HG03064 (cell line): ENCODE results near the gene CBX7.

Experiments
- ATAC-seq: cut with Tn5 transposase; IDR thresholded peaks from one replicate; pipeline ENCODE4 v1.9.1; 2021; ENCODE audit warnings: low read depth; ENCODE audit not compliant: unreplicated experiment

Gene CBX7

GRCh38 chr22:39148026-39148726, 4.3 kb downstream of the CBX7 start:
- ATAC-seq = no peak

- no peak for ATAC-seq
Observed at GRCh38 chr22:39147335-39148025, 5.0 kb downstream of the CBX7 start.

- ATAC-seq = no peak
Observed at GRCh38 chr22:39146256-39147101, 6.0 kb downstream of the CBX7 start.

GRCh38 chr22:39144101-39144767, 8.2 kb downstream of the CBX7 start:
- ATAC-seq = no peak

- no peak for ATAC-seq
Observed at GRCh38 chr22:39142088-39142680, 10.3 kb downstream of the CBX7 start.

GRCh38 chr22:39139933-39140332, 12.5 kb downstream of the CBX7 start:
- no peak for ATAC-seq

GRCh38 chr22:39138357-39138997, 14.0 kb downstream of the CBX7 start:
- no peak for ATAC-seq

- ATAC-seq = no peak
Observed at GRCh38 chr22:39136317-39136716, 16.2 kb downstream of the CBX7 start.

GRCh38 chr22:39135092-39135896, 17.2 kb downstream of the CBX7 start:
- no peak for ATAC-seq

GRCh38 chr22:39134366-39135091, 18.0 kb downstream of the CBX7 start:
- no peak for ATAC-seq

GRCh38 chr22:39133871-39134270, 18.6 kb downstream of the CBX7 start:
- no peak for ATAC-seq

GRCh38 chr22:39132871-39133524, 19.5 kb downstream of the CBX7 start:
- ATAC-seq = no peak

- ATAC-seq = no peak
Observed at GRCh38 chr22:39132281-39132680, 20.2 kb downstream of the CBX7 start.

GRCh38 chr22:39130892-39131855, 21.3 kb downstream of the CBX7 start:
- ATAC-seq = no peak

- no peak for ATAC-seq
Observed at GRCh38 chr22:39130152-39130704, 22.3 kb downstream of the CBX7 start.

- no peak for ATAC-seq
Observed at GRCh38 chr22:39129746-39130145, 22.7 kb downstream of the CBX7 start.

- no peak for ATAC-seq
Observed at GRCh38 chr22:39129081-39129480, 23.4 kb downstream of the CBX7 start.
